H1 (cell line): ENCODE data around the gene FMNL2. TPM values are rescaled to one million over a fixed set of nuclear protein-coding genes. Genes with fewer than 3 reads are reported as not detected.

Source experiments
- CTCF ChIA-PET: fragments of 300-600 bp; sonication (Branson Sonifier 250); formaldehyde crosslinking; loops from one replicate; lab custom pipeline; 2021; ENCODE audit not compliant: partially characterized antibody; lab: Charles Lee
- POLR2A ChIA-PET: fragments of 300-600 bp; sonication (Branson Sonifier 250); formaldehyde crosslinking; loops from one replicate; lab custom pipeline; 2021; ENCODE audit warnings: inconsistent platforms; ENCODE audit not compliant: partially characterized antibody; lab: Charles Lee
- DNase-seq, 2 experiments: peaks; one replicate each; pipeline versions ENCODE4 v3.0.0 to v3.0.0-alpha.2; 2010 to 2022; ENCODE audit warnings: low spot score in 2 of 2, low read depth in 1 of 2, mixed read lengths in 1 of 2
- FAIRE-seq: peaks from 2 replicates; lab custom pipeline; 2011; peaks lifted over from hg19 to GRCh38; lab: Jason Lieb, UNC
- H2AFZ ChIP-seq: 2 replicates; pipeline ENCODE4 v1.8.1; 2012; ENCODE audit warnings: low read length, inconsistent platforms
- H2AK5ac ChIP-seq: 2 replicates; pipeline ENCODE4 v1.6.1; 2013; ENCODE audit warnings: low read depth, low read length
- H2BK120ac ChIP-seq: replicated peaks from 2 replicates; pipeline ENCODE3; 2013; ENCODE audit warnings: low read depth, low read length, inconsistent platforms
- H2BK12ac ChIP-seq: 2 replicates; pipeline ENCODE4 v1.6.1; 2013; ENCODE audit warnings: low read depth, low read length
- H2BK15ac ChIP-seq: 2 replicates; pipeline ENCODE4 v1.6.1; 2013; ENCODE audit warnings: low read length
- H2BK20ac ChIP-seq: 2 replicates; pipeline ENCODE4 v1.6.1; 2013; ENCODE audit warnings: low read length
- H2BK5ac ChIP-seq: 2 replicates; pipeline ENCODE4 v1.6.1; 2013; ENCODE audit warnings: low read depth, low read length
- H3K14ac ChIP-seq: 2 replicates; pipeline ENCODE4 v1.6.1; 2013; ENCODE audit warnings: inconsistent platforms; ENCODE audit not compliant: insufficient read length
- H3K18ac ChIP-seq: 2 replicates; pipeline ENCODE4 v1.6.1; 2013; ENCODE audit warnings: low read length; ENCODE audit errors: extremely low read depth
- H3K23ac ChIP-seq: 2 replicates; pipeline ENCODE4 v1.6.1; 2013; ENCODE audit warnings: inconsistent platforms; ENCODE audit not compliant: insufficient read length
- H3K23me2 ChIP-seq: 2 replicates; pipeline ENCODE4 v1.6.1; 2013; ENCODE audit warnings: low read depth, low read length
- H3K27ac ChIP-seq: 2 replicates; pipeline ENCODE4 v1.6.1; 2011; ENCODE audit warnings: low read depth, low read length, inconsistent platforms
- H3K27me3 ChIP-seq, 4 experiments: replicated peaks in 1 of 4; 1 replicate in 1 of 4; 2 replicates in 3 of 4; pipeline versions ENCODE4 v1.6.1 to v1.8.1; 2011 to 2013; ENCODE audit warnings: low read length in 3 of 4, mild to moderate bottlenecking in 3 of 4, inconsistent platforms in 2 of 4, mixed read lengths in 2 of 4, moderate library complexity in 1 of 4; ENCODE audit not compliant: control insufficient read depth in 3 of 4, insufficient read depth in 3 of 4; ENCODE audit errors: extremely low read depth in 1 of 4
- H3K36me3 ChIP-seq, 4 experiments: 2 replicates each; pipeline versions ENCODE4 v1.6.1 to v1.8.1; 2011 to 2013; ENCODE audit warnings: mild to moderate bottlenecking in 4 of 4, low read length in 3 of 4, moderate library complexity in 2 of 4, control low read depth in 1 of 4, inconsistent platforms in 1 of 4; ENCODE audit not compliant: insufficient read depth in 4 of 4, control insufficient read depth in 2 of 4
- H3K4ac ChIP-seq: replicated peaks from 2 replicates; pipeline ENCODE3; 2013; ENCODE audit warnings: low read length, low read depth, mixed read lengths, inconsistent platforms; ENCODE audit not compliant: insufficient read length
- H3K4me1 ChIP-seq, 4 experiments: replicated peaks in 1 of 4; 1 replicate in 1 of 4; 2 replicates in 3 of 4; pipeline versions ENCODE4 v1.6.1 to v1.8.1; 2011 to 2013; ENCODE audit warnings: low read length in 3 of 4, inconsistent platforms in 2 of 4, mixed read lengths in 1 of 4; ENCODE audit not compliant: insufficient read depth in 4 of 4, control insufficient read depth in 3 of 4
- H3K4me2 ChIP-seq, 2 experiments: 2 replicates each; pipeline versions ENCODE4 v1.6.1 to v1.8.1; 2011 to 2013; ENCODE audit warnings: low read depth in 2 of 2, low read length in 2 of 2, control low read depth in 1 of 2, inconsistent platforms in 1 of 2, mild to moderate bottlenecking in 1 of 2; ENCODE audit not compliant: insufficient read depth in 1 of 2
- H3K4me3 ChIP-seq, 4 experiments: fragments of 200-600, 300-600 bp in 1 of 4; sonication (generic), shearing (Covaris generic), sonication (Bioruptor Twin) in 1 of 4; 2 replicates each; pipeline versions ENCODE4 v1.5.1 to v1.8.1; 2011 to 2016; ENCODE audit warnings: low read length in 4 of 4, low read depth in 3 of 4, control low read depth in 2 of 4, inconsistent platforms in 2 of 4, mild to moderate bottlenecking in 2 of 4, mixed read lengths in 1 of 4, moderate library complexity in 1 of 4; ENCODE audit not compliant: insufficient read depth in 2 of 4; ENCODE audit errors: extremely low read depth in 1 of 4
- H3K56ac ChIP-seq: replicated peaks from 2 replicates; pipeline ENCODE3; 2013; ENCODE audit warnings: low read depth, mild to moderate bottlenecking, mixed read lengths, low read length, inconsistent platforms; ENCODE audit not compliant: insufficient read length
- H3K79me1 ChIP-seq: 2 replicates; pipeline ENCODE4 v1.6.1; 2013; ENCODE audit warnings: low read depth, low read length, control low read depth
- H3K79me2 ChIP-seq, 2 experiments: 2 replicates each; pipeline versions ENCODE4 v1.6.1 to v1.8.1; 2012 to 2013; ENCODE audit warnings: low read length in 2 of 2, mild to moderate bottlenecking in 2 of 2, inconsistent platforms in 1 of 2; ENCODE audit not compliant: insufficient read depth in 2 of 2, control insufficient read depth in 1 of 2
- H3K9ac ChIP-seq, 4 experiments: replicated peaks in 1 of 4; 1 replicate in 1 of 4; 2 replicates in 3 of 4; pipeline versions ENCODE4 v1.6.1 to v1.8.1; 2011 to 2013; ENCODE audit warnings: low read depth in 3 of 4, low read length in 3 of 4, control low read depth in 2 of 4, mild to moderate bottlenecking in 2 of 4, moderate library complexity in 2 of 4, inconsistent platforms in 1 of 4; ENCODE audit errors: extremely low read depth in 1 of 4
- H3K9me3 ChIP-seq, 2 experiments: 2 replicates each; pipeline versions ENCODE4 v1.6.1 to v1.8.1; 2012 to 2013; ENCODE audit warnings: mild to moderate bottlenecking in 2 of 2, moderate library complexity in 2 of 2, control low read depth in 1 of 2, inconsistent platforms in 1 of 2, low read depth in 1 of 2, low read length in 1 of 2, mixed read lengths in 1 of 2; ENCODE audit not compliant: insufficient read depth in 2 of 2
- H4K20me1 ChIP-seq, 2 experiments: replicated peaks in 1 of 2; 2 replicates each; pipeline versions ENCODE3 to v1.8.1; 2011 to 2013; ENCODE audit warnings: inconsistent platforms in 2 of 2, low read length in 2 of 2, mild to moderate bottlenecking in 1 of 2; ENCODE audit not compliant: insufficient read depth in 2 of 2, control insufficient read depth in 1 of 2
- H4K5ac ChIP-seq: 2 replicates; pipeline ENCODE4 v1.6.1; 2013; ENCODE audit warnings: low read length, low read depth, mixed read lengths, inconsistent platforms; ENCODE audit not compliant: insufficient read length
- H4K8ac ChIP-seq: 2 replicates; pipeline ENCODE4 v1.8.0; 2013; ENCODE audit warnings: mild to moderate bottlenecking, moderate library complexity, low read length, inconsistent platforms; ENCODE audit not compliant: insufficient read depth; ENCODE audit errors: extremely low read depth
- H4K91ac ChIP-seq: replicated peaks from 2 replicates; pipeline ENCODE3; 2013; ENCODE audit warnings: low read length, mixed read lengths, inconsistent platforms; ENCODE audit not compliant: insufficient read length
- CBX8 ChIP-seq: fragments of 300-800, 300-1000 bp; sonication (generic); IDR thresholded peaks from 2 replicates; pipeline ENCODE4 v1.7.1; 2016; ENCODE audit warnings: low read depth, low read length, borderline replicate concordance
- CHD1 ChIP-seq: IDR thresholded peaks from 2 replicates; pipeline ENCODE4 v1.6.1; 2012; ENCODE audit warnings: low read depth, low read length, improper control_type of control experiment
- RFX5 ChIP-seq: IDR thresholded peaks from 2 replicates; pipeline ENCODE4 v1.6.1; 2011; ENCODE audit warnings: low read depth, low read length, improper control_type of control experiment, borderline replicate concordance
- YY1 ChIP-seq: IDR thresholded peaks from 2 replicates; pipeline ENCODE4 v1.6.1; 2011; ENCODE audit warnings: low read depth, mild to moderate bottlenecking, low read length
- WGBS, 2 experiments: shearing (Covaris generic) in 1 of 2; methylation state at CpG; one replicate each; pipeline versions ENCODE4 v1.1.6 to v1.1.7; 2013 to 2015; ENCODE audit warnings: low lambda C conversion rate in 2 of 2, mixed read lengths in 2 of 2, inconsistent platforms in 1 of 2, low coverage in 1 of 2, missing lambda C conversion rate in 1 of 2; ENCODE audit not compliant: insufficient replicate concordance in 2 of 2, insufficient coverage in 1 of 2, insufficient read length in 1 of 2; ENCODE audit errors: extremely low coverage in 1 of 2, missing lambda C conversion rate in 1 of 2; 5-methylcytosine and 5-hydroxymethylcytosine counted together
- polyA plus RNA-seq, 7 experiments: library from polyadenylated mRNA; depleted of rRNA in 3 of 7; stranded (reverse) in 5 of 7; unstranded in 2 of 7; fragments of >200 nt in 5 of 7; fragments of 200-250 nt in 2 of 7; gene quantifications; 1 replicate in 5 of 7; 2 replicates in 1 of 7; 4 replicates in 1 of 7; pipeline versions ENCODE4 v1.2.1 to v1.2.3, GENCODE V29; 2011 to 2013; ENCODE audit warnings: missing spikeins in 2 of 7, mixed read lengths in 2 of 7
- total RNA-seq: library from RNA; stranded (reverse); fragmentation: NEBNext Ultra II Directional; extraction: Animal tissue kit (Norgen Biotek cat#: 25700); gene quantifications from 2 replicates; pipeline ENCODE4 v1.2.1, GENCODE V29; 2021

The FMNL2 gene
- total and polyA plus RNA-seq, 2 of the 8 experiments (the other 6 are each of a cell fraction or from before 2014, with no cell fraction given): 15.5 to 45.1 TPM

GRCh38 chr2:152485954-152486736 lies 151.2 kb downstream of the FMNL2 start:
- no peak overlapping the region for H2AK5ac ChIP-seq
- H3K9ac ChIP-seq: no peak overlapping the region
- H2BK15ac ChIP-seq: no peak overlapping the region
- ChIA-PET POLR2A (interaction anchor here (0.9 kb wide), 1 partner anchor 9 kb away, joined by 4 read pairs; no protein-coding TSS in a partner anchor), CTCF (interaction anchor here (0.6 to 2.0 kb wide), 4 partner anchors 9 to 363 kb away, joined by 4 to 6 read pairs (median 4); no protein-coding TSS in a partner anchor)
- TF ChIP-seq CHD1 (no peak), CBX8 (no peak), YY1 (no peak), RFX5 (no peak)
- no peak overlapping the region for H3K4me3 ChIP-seq
- no peak overlapping the region for H3K56ac ChIP-seq
- no peaks in the 10 kb centered on the region for H3K27me3 ChIP-seq
- no peak overlapping the region for H2AFZ ChIP-seq
- H2BK12ac ChIP-seq: no peak overlapping the region
- H2BK20ac ChIP-seq: no peak overlapping the region
- 85% methylated on average over 8 of the region's 8 CpGs; no CpG with 5 or more reads in 1 of the 2 experiments for WGBS, 2 experiments
- no peak overlapping the region for H4K91ac ChIP-seq
- no peak overlapping the region for H3K14ac ChIP-seq
- peaks cover 14% of the 10 kb centered on the region; the same call in 1 of the 2 replicates for H3K79me1 ChIP-seq
- H3K18ac ChIP-seq: no peak overlapping the region
- peaks cover 2 to 21% (median 19%) of the 10 kb centered on the region in 4 experiments; a peak in 6 of 7 replicates for H3K4me1 ChIP-seq
- FAIRE-seq (no peak), DNase-seq (no peak)
- H3K4ac ChIP-seq: no peak overlapping the region
- H3K23ac ChIP-seq: no peak overlapping the region
- H4K20me1 ChIP-seq: no peaks in the 10 kb centered on the region
- no peak overlapping the region for H4K8ac ChIP-seq
- peaks cover 1% of the 10 kb centered on the region for H3K23me2 ChIP-seq
- H2BK120ac ChIP-seq: no peak overlapping the region
- H3K9me3 ChIP-seq: no peaks in the 10 kb centered on the region
- no peak overlapping the region for H3K27ac ChIP-seq
- no peak overlapping the region for H4K5ac ChIP-seq
- no peak overlapping the region for H2BK5ac ChIP-seq
- peaks cover 3 to 92% of the 10 kb centered on the region in 2 experiments; a peak in 3 of 4 replicates for H3K79me2 ChIP-seq
- no peaks in the 10 kb centered on the region for H3K36me3 ChIP-seq
- H3K4me2 ChIP-seq: no peak overlapping the region
